ENCODE results near the gene CCDC28A. TPM values are rescaled to one million over a fixed set of nuclear protein-coding genes. Genes with fewer than 3 reads are reported as not detected.

The CCDC28A gene
- polyA plus RNA-seq, 1 experiment, result 7.3 TPM

- H3K36me3 ChIP-seq (ENCODE audit: control insufficient read depth, insufficient read depth, low read length), result no peaks in the 10 kb centered on the region
- TF ChIP-seq CTCF (IDR thresholded peaks at IDR 0.05; ENCODE audit: insufficient read depth, low read depth, low read length), result no peak
- no peak for DNase-seq (ENCODE audit: low read depth)
- POLR2A ChIA-PET, result no interaction called here
- H3K27me3 ChIP-seq (ENCODE audit: control insufficient read depth, insufficient read depth, low read length), result no peaks in the 10 kb centered on the region
- CTCF ChIA-PET, result interaction anchor here (0.7 to 1.5 kb wide), 2 partner anchors 12 to 416 kb away, joined by 3 to 9 read pairs; no protein-coding TSS in a partner anchor
- no peak overlapping the region for H3K4me3 ChIP-seq (ENCODE audit: low read depth, low read length)
These were observed 30.3 kb downstream of the CCDC28A start for GRCh38 chr6:138803861-138804260.

GRCh38 chr6:138805016-138805765 lies 31.6 kb downstream of the CCDC28A start:
- no peak for DNase-seq (ENCODE audit: low read depth)
- Histone ChIP-seq H3K27me3 (ENCODE audit: control insufficient read depth, insufficient read depth, low read length) (no peaks in the 10 kb centered on the region), H3K4me3 (ENCODE audit: low read depth, low read length) (no peak overlapping the region), H3K36me3 (ENCODE audit: control insufficient read depth, insufficient read depth, low read length) (no peaks in the 10 kb centered on the region)
- ChIA-PET CTCF (interaction anchor here (0.6 to 3.6 kb wide), 6 partner anchors 11 to 414 kb away, joined by 3 to 24 read pairs (median 3); no protein-coding TSS in a partner anchor), POLR2A (no interaction called here)
- no peak for TF ChIP-seq CTCF (IDR thresholded peaks at IDR 0.05; ENCODE audit: insufficient read depth, low read depth, low read length)

GRCh38 chr6:138806889-138807288 lies 33.3 kb downstream of the CCDC28A start:
- no peak for DNase-seq (ENCODE audit: low read depth)
- Histone ChIP-seq H3K36me3 (ENCODE audit: control insufficient read depth, insufficient read depth, low read length) (no peaks in the 10 kb centered on the region), H3K27me3 (ENCODE audit: control insufficient read depth, insufficient read depth, low read length) (peaks cover 4% of the 10 kb centered on the region; the same call in 1 of the 2 replicates), H3K4me3 (ENCODE audit: low read depth, low read length) (no peak overlapping the region)
- ChIA-PET POLR2A (no interaction called here), CTCF (interaction anchor here (3.6 kb wide), 1 partner anchor 9 kb away, joined by 24 read pairs; no protein-coding TSS in a partner anchor)
- no peak for TF ChIP-seq CTCF (IDR thresholded peaks at IDR 0.05; ENCODE audit: insufficient read depth, low read depth, low read length)

- no peaks in the 10 kb centered on the region for H3K36me3 ChIP-seq (ENCODE audit: control insufficient read depth, insufficient read depth, low read length)
- DNase-seq (ENCODE audit: low read depth), result no peak
- no peak for TF ChIP-seq CTCF (IDR thresholded peaks at IDR 0.05; ENCODE audit: insufficient read depth, low read depth, low read length)
- peaks cover 5% of the 10 kb centered on the region; the same call in 1 of the 2 replicates for H3K27me3 ChIP-seq (ENCODE audit: control insufficient read depth, insufficient read depth, low read length)
- ChIA-PET CTCF (interaction anchor here (1.4 to 2.5 kb wide), 2 partner anchors 12 to 179 kb away, joined by 5 to 8 read pairs; partner anchors contain the start of gene REPS1), POLR2A (no interaction called here)
- no peak overlapping the region for H3K4me3 ChIP-seq (ENCODE audit: low read depth, low read length)
These were observed 36.1 kb downstream of the CCDC28A start for GRCh38 chr6:138809677-138810076.

GRCh38 chr6:138811866-138812265 lies 38.3 kb downstream of the CCDC28A start:
- Histone ChIP-seq H3K4me3 (ENCODE audit: low read depth, low read length) (no peak overlapping the region), H3K27me3 (ENCODE audit: control insufficient read depth, insufficient read depth, low read length) (peaks cover 5% of the 10 kb centered on the region; the same call in 1 of the 2 replicates), H3K36me3 (ENCODE audit: control insufficient read depth, insufficient read depth, low read length) (no peaks in the 10 kb centered on the region)
- ChIA-PET POLR2A (no interaction called here), CTCF (interaction anchor here (1.0 kb wide), 1 partner anchor 177 kb away, joined by 3 read pairs; no protein-coding TSS in a partner anchor)
- no peak for DNase-seq (ENCODE audit: low read depth)
- TF ChIP-seq CTCF (IDR thresholded peaks at IDR 0.05; ENCODE audit: insufficient read depth, low read depth, low read length), result no peak
